GM23248 (cell line): ENCODE data around the gene ZNF571.

Source experiments
- EZH2 ChIP-seq: fragments of 200-600 bp; sonication (generic); IDR thresholded peaks from 2 replicates; pipeline ENCODE4 v1.6.1; 2018; ENCODE audit warnings: antibody characterized with exemption, mild to moderate bottlenecking; ENCODE audit not compliant: insufficient read depth, poor library complexity, severe bottlenecking
- EZH2phosphoT487 ChIP-seq: fragments of 200-600 bp; sonication (generic); IDR thresholded peaks from 2 replicates; pipeline ENCODE4 v1.6.1; 2018; ENCODE audit warnings: antibody characterized with exemption, moderate library complexity, mild to moderate bottlenecking, low read depth; ENCODE audit not compliant: insufficient read depth

GRCh38 chr19:37519890-37520289 lies 74.7 kb downstream of the ZNF571 start:
- no peak for TF ChIP-seq EZH2
- no peak for TF ChIP-seq EZH2phosphoT487
